HK-2 (cell line): ENCODE results near the gene KRT6A.

ENCODE experiments used
- DNase-seq: peaks from one replicate; pipeline ENCODE4 v3.0.0-alpha.2; 2018; ENCODE audit not compliant: unreplicated experiment

Gene KRT6A

GRCh38 chr12:52493172-52493571, at the start of gene KRT6A:
Gene KRT6A (minus strand): TSS chr12:52493257. CDS start chr12:52493188, 69 bp downstream.
- DNase-seq = no peak

- DNase-seq = no peak
Measured at GRCh38 chr12:52542157-52542556, 49.1 kb upstream of the KRT6A start.

GRCh38 chr12:52541709-52542108, 48.7 kb upstream of the KRT6A start:
- DNase-seq = no peak

GRCh38 chr12:52540531-52540930, 47.5 kb upstream of the KRT6A start:
- no peak for DNase-seq

- no peak for DNase-seq
Measured at GRCh38 chr12:52539821-52540173, 46.7 kb upstream of the KRT6A start.

GRCh38 chr12:52539083-52539820, 46.2 kb upstream of the KRT6A start:
- no peak for DNase-seq

GRCh38 chr12:52537101-52537500, 44.0 kb upstream of the KRT6A start:
- no peak for DNase-seq

- no peak for DNase-seq
Measured at GRCh38 chr12:52535574-52535973, 42.5 kb upstream of the KRT6A start.

- DNase-seq = no peak
Measured at GRCh38 chr12:52534482-52534881, 41.4 kb upstream of the KRT6A start.

GRCh38 chr12:52533686-52534470, 40.8 kb upstream of the KRT6A start:
- DNase-seq = no peak

- no peak for DNase-seq
Measured at GRCh38 chr12:52532636-52533035, 39.6 kb upstream of the KRT6A start.

GRCh38 chr12:52531566-52532300, 38.7 kb upstream of the KRT6A start:
- DNase-seq = no peak

GRCh38 chr12:52530905-52531304, 37.8 kb upstream of the KRT6A start:
- no peak for DNase-seq

- DNase-seq = no peak
Measured at GRCh38 chr12:52530366-52530765, 37.3 kb upstream of the KRT6A start.

- no peak for DNase-seq
Measured at GRCh38 chr12:52529846-52530245, 36.8 kb upstream of the KRT6A start.

- no peak for DNase-seq
Measured at GRCh38 chr12:52529417-52529816, 36.4 kb upstream of the KRT6A start.

- no peak for DNase-seq
Measured at GRCh38 chr12:52528641-52529143, 35.6 kb upstream of the KRT6A start.

- DNase-seq = no peak
Measured at GRCh38 chr12:52527121-52527800, 34.2 kb upstream of the KRT6A start.

- DNase-seq = no peak
Measured at GRCh38 chr12:52526511-52526951, 33.5 kb upstream of the KRT6A start.

GRCh38 chr12:52525661-52526499, 32.8 kb upstream of the KRT6A start:
- DNase-seq = no peak
